Spleen (tissue), 7 donors: ENCODE results near the gene PPM1H.

Experiments used
- POLR2A ChIP-seq, 3 donors: fragments of 450-650 bp; IDR thresholded peaks; one replicate each; pipeline ENCODE4 v1.5.1; 2017; ENCODE audit warnings: antibody characterized with exemption in 3 of 3, mild to moderate bottlenecking in 1 of 3
- POLR2AphosphoS5 ChIP-seq, 3 donors: sonication (generic); formaldehyde crosslinking; IDR thresholded peaks; one replicate each; pipeline ENCODE4 v1.5.1; 2017; ENCODE audit warnings: antibody characterized with exemption in 3 of 3
- TF ChIP-seq, protein P1 (sequence below), 11 experiments: fragments of 200-600 bp in 7 of 11; fragments of 450-650 bp in 4 of 11; sonication (generic) in 4 of 11; IDR thresholded peaks in 8 of 11; conservative IDR thresholded peaks in 3 of 11; 1 replicate in 7 of 11; 2 replicates in 4 of 11; pipeline versions ENCODE4 v1.4.0 to v1.8.0; 2016 to 2021; ENCODE audit warnings: antibody characterized with exemption in 11 of 11, inconsistent platforms in 4 of 11, mild to moderate bottlenecking in 1 of 11
- donor health status: DM: no; HTN: no; CAD: no; lungs with moderate emphysema.
- donor health status: DM: no; HTN: no; CAD: no.
- donor health status: DM: no; HTN: no; CAD: no.

DNA sequence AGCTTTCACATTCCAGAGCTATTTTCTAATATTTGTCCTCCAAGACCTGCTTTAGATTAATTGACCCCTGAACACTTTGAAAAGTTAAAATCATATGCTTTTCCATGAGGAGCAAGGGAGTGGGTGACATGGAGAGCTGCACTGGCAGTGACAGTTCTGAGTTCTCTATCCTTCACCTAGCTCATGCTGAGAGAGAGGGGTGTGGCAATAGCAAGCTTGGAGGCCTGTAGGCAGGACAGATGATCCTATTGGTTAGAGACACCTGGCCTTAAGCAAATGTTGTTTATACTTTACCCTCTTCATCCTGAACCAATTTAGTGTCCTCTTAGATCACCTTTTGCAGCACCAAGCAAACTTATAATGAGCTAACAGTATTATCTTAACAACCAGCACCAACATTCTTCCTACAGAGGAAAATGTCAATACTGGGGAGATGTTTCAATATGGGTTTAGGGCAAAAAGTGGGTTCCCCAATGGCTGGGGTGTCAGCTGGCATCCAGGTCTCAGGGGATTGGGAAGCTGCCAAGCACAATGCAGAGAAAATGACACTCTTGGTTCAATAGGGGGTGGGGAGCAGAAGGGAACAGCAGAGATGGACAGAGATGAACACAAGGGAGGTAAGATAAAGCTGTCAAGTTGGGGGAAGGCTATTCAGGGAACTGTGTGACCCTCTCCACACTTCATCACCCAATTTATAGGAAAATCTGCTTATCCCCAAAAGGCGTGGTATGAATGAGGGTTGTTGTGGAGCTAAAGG, 37.0 kb upstream of the PPM1H start:
- TF ChIP-seq POLR2A (IDR thresholded peaks at IDR 0.05) (no peak), POLR2AphosphoS5 (IDR thresholded peaks at IDR 0.05) (no peak)
- TF ChIP-seq, protein P1, sequence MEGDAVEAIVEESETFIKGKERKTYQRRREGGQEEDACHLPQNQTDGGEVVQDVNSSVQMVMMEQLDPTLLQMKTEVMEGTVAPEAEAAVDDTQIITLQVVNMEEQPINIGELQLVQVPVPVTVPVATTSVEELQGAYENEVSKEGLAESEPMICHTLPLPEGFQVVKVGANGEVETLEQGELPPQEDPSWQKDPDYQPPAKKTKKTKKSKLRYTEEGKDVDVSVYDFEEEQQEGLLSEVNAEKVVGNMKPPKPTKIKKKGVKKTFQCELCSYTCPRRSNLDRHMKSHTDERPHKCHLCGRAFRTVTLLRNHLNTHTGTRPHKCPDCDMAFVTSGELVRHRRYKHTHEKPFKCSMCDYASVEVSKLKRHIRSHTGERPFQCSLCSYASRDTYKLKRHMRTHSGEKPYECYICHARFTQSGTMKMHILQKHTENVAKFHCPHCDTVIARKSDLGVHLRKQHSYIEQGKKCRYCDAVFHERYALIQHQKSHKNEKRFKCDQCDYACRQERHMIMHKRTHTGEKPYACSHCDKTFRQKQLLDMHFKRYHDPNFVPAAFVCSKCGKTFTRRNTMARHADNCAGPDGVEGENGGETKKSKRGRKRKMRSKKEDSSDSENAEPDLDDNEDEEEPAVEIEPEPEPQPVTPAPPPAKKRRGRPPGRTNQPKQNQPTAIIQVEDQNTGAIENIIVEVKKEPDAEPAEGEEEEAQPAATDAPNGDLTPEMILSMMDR (IDR thresholded peaks at IDR 0.05 in 8 of 11, conservative IDR thresholded peaks at IDR 0.05 in 3 of 11): no peak
